GM12864 (cell line): ENCODE measurements around the gene RABL6.

Source experiments
- DNase-seq: peaks from one replicate; pipeline ENCODE4 v3.0.0-alpha.2; 2011; ENCODE audit warnings: low read depth
- H3K4me3 ChIP-seq: 2 replicates; pipeline ENCODE4 v1.5.1; 2011; ENCODE audit warnings: mild to moderate bottlenecking, low read depth, low read length, control low read depth
- TF ChIP-seq, protein P1 (sequence below): IDR thresholded peaks from 2 replicates; pipeline ENCODE4 v1.5.1; 2011; ENCODE audit warnings: low read depth, mild to moderate bottlenecking, moderate library complexity, low read length, control low read depth, inconsistent platforms; ENCODE audit errors: missing control alignments

The RABL6 gene

GRCh38 chr9:136853596-136854112, 45.9 kb downstream of the RABL6 start:
- TF ChIP-seq, protein P1, sequence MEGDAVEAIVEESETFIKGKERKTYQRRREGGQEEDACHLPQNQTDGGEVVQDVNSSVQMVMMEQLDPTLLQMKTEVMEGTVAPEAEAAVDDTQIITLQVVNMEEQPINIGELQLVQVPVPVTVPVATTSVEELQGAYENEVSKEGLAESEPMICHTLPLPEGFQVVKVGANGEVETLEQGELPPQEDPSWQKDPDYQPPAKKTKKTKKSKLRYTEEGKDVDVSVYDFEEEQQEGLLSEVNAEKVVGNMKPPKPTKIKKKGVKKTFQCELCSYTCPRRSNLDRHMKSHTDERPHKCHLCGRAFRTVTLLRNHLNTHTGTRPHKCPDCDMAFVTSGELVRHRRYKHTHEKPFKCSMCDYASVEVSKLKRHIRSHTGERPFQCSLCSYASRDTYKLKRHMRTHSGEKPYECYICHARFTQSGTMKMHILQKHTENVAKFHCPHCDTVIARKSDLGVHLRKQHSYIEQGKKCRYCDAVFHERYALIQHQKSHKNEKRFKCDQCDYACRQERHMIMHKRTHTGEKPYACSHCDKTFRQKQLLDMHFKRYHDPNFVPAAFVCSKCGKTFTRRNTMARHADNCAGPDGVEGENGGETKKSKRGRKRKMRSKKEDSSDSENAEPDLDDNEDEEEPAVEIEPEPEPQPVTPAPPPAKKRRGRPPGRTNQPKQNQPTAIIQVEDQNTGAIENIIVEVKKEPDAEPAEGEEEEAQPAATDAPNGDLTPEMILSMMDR = peak; percentile 36
- no peak for DNase-seq
- no peak overlapping the region for H3K4me3 ChIP-seq

DNA sequence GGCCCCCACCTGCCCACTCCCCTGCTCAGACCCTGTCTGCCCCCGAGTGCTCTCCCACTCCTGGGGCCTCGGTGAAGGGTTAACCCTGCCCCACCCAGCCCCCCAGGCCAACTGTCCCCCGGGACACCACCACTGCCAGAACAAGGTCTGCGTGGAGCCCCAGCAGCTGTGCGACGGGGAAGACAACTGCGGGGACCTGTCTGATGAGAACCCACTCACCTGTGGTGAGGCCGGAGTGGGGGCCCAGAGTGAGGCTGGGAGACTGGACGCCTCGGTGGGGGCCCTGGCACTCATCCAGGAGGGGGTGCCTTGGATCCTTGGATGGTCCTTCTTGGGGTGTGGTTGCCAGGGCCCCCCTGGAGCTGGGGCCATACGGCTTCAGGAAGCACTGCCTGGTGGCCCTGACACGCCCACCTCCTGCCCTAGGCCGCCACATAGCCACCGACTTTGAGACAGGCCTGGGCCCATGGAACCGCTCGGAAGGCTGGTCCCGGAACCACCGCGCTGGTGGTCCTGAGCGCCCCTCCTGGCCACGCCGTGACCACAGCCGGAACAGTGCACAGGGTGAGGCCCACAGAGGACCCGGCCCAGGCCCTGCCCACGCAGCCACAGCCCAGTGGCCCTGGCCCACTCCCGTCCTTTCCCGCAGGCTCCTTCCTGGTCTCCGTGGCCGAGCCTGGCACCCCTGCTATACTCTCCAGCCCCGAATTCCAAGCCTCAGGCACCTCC, 46.5 kb downstream of the RABL6 start:
- TF ChIP-seq, protein P1 = no peak
- no peak for DNase-seq
- no peak overlapping the region for H3K4me3 ChIP-seq

GRCh38 chr9:136854842-136855460, 47.2 kb downstream of the RABL6 start:
- TF ChIP-seq, protein P1 = no peak
- DNase-seq = no peak
- H3K4me3 ChIP-seq = no peak overlapping the region

- no peak for DNase-seq
- TF ChIP-seq, protein P1 = no peak
- H3K4me3 ChIP-seq = no peak overlapping the region
Measured at GRCh38 chr9:136855461-136856078, 47.8 kb downstream of the RABL6 start.

- no peak overlapping the region for H3K4me3 ChIP-seq
- DNase-seq = no peak
- TF ChIP-seq, protein P1 = no peak
Measured at GRCh38 chr9:136856079-136856476, 48.3 kb downstream of the RABL6 start.

DNA sequence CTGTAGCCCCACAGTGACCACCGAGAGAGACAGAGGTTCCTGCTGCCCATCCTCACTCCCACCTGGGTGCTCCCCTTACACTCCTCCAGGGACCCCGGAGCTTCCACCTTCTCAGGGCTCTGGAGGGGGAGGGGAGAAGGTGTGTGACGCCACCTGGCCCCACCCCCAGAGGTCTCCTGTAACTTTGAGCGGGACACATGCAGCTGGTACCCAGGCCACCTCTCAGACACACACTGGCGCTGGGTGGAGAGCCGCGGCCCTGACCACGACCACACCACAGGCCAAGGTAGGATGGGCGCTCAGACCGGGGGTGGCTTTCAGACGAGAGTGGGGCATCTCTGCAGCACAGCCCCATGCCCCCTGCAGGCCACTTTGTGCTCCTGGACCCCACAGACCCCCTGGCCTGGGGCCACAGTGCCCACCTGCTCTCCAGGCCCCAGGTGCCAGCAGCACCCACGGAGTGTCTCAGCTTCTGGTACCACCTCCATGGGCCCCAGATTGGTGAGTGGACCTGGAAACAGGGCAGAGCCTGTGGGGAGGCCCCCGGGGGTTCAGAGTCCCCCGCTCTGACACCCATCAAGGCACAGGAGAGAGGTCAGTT, 48.9 kb downstream of the RABL6 start:
- H3K4me3 ChIP-seq = no peak overlapping the region
- DNase-seq = no peak
- TF ChIP-seq, protein P1 = peak; percentile 22
